Measurements from ENCODE around the gene R3HDM1.

DNA sequence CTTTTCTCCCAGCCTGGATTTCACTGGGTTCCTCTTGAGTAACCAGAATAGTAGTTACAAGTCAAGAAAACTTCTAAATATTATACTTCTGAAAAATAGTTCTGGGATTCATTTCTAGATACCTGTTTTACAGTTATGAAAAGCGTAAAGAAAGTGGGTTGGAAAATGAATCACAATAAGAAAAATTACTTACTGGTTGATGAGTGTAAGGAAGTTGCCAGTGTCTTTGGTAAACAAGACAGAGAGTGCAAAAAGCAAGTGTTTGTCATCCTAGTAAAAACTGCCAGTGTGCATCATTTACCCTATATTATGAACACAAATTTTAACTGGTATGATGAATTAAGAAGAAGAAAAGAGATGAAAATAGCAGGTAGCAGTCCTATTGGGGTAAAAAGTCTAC is 88.9 kb downstream of the R3HDM1 start:
- TF ChIP-seq, protein P1, sequence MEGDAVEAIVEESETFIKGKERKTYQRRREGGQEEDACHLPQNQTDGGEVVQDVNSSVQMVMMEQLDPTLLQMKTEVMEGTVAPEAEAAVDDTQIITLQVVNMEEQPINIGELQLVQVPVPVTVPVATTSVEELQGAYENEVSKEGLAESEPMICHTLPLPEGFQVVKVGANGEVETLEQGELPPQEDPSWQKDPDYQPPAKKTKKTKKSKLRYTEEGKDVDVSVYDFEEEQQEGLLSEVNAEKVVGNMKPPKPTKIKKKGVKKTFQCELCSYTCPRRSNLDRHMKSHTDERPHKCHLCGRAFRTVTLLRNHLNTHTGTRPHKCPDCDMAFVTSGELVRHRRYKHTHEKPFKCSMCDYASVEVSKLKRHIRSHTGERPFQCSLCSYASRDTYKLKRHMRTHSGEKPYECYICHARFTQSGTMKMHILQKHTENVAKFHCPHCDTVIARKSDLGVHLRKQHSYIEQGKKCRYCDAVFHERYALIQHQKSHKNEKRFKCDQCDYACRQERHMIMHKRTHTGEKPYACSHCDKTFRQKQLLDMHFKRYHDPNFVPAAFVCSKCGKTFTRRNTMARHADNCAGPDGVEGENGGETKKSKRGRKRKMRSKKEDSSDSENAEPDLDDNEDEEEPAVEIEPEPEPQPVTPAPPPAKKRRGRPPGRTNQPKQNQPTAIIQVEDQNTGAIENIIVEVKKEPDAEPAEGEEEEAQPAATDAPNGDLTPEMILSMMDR (IDR thresholded peaks at IDR 0.05): no peak
- no peak for TF ChIP-seq POLR2A (IDR thresholded peaks at IDR 0.05)
